Gastrocnemius medialis (tissue), 4 donors: Measurements from ENCODE around the gene FBXL17. TPM values are rescaled to one million over a fixed set of nuclear protein-coding genes. Genes with fewer than 3 reads are reported as not detected.

Experiments used
- ATAC-seq, 2 donors: fragments of 150-250 bp; one replicate each; pipeline ENCODE4 v1.9.1; 2016
- DNase-seq, 2 donors: peaks; one replicate each; pipeline ENCODE4 v3.0.0-alpha.2; 2019
- H3K27ac ChIP-seq, 4 donors: fragments of 200-600 bp; sonication (generic); 1 replicate in 1 of 4; 2 replicates in 3 of 4; pipeline ENCODE4 v1.5.1; 2016 to 2018; ENCODE audit warnings: mild to moderate bottlenecking in 2 of 4, moderate library complexity in 1 of 4
- H3K27me3 ChIP-seq, 3 donors: fragments of 200-600 bp; sonication (generic) in 2 of 3; 1 replicate in 1 of 3; 2 replicates in 2 of 3; pipeline versions ENCODE4 v1.5.1 to v1.6.0; 2016 to 2019; ENCODE audit warnings: mild to moderate bottlenecking in 1 of 3, moderate library complexity in 1 of 3
- H3K36me3 ChIP-seq, 2 donors: fragments of 200-600 bp; sonication (generic) in 1 of 2; one replicate each; pipeline ENCODE4 v1.5.1; 2017 to 2018
- H3K4me1 ChIP-seq, 2 donors: fragments of 200-600 bp; sonication (generic) in 1 of 2; one replicate each; pipeline ENCODE4 v1.5.1; 2016 to 2017; ENCODE audit warnings: mild to moderate bottlenecking in 2 of 2
- H3K4me3 ChIP-seq, 4 donors: fragments of 200-600 bp; sonication (generic) in 3 of 4; 1 replicate in 1 of 4; 2 replicates in 3 of 4; pipeline ENCODE4 v1.5.1; 2016 to 2019; ENCODE audit warnings: mild to moderate bottlenecking in 2 of 4
- H3K9me3 ChIP-seq, 3 donors: fragments of 200-600 bp; sonication (generic) in 2 of 3; 1 replicate in 1 of 3; 2 replicates in 2 of 3; pipeline ENCODE4 v1.5.1; 2016 to 2019
- POLR2A ChIP-seq, 2 donors: fragments of 450-650 bp; IDR thresholded peaks; one replicate each; pipeline ENCODE4 v1.6.1; 2017; ENCODE audit warnings: antibody characterized with exemption in 2 of 2, mild to moderate bottlenecking in 2 of 2, moderate library complexity in 2 of 2
- in situ Hi-C, 4 donors: fragments of 200-750 bp; cut with MboI; loops; one replicate each; pipeline versions ENCODE4 v1.15.0 to v1.8.0; 2017; ENCODE audit warnings: low sequenced_read_pairs in 4 of 4
- intact Hi-C: fragments of 100-400 bp; cut with DNase I; formaldehyde crosslinking; loops from one replicate; pipeline ENCODE4 v1.15.1; 2023; ENCODE audit warnings: low total_unique reads
- total RNA-seq, 4 donors: library from RNA; depleted of rRNA; stranded (reverse); fragments of >200 nt; gene quantifications; one replicate each; pipeline versions ENCODE4 v1.1.0 to v1.2.3, GENCODE V29; 2016
- TF ChIP-seq, protein P1 (sequence below), 5 experiments: fragments of 450-650 bp in 3 of 5; fragments of 200-600 bp in 2 of 5; sonication (generic) in 2 of 5; IDR thresholded peaks in 4 of 5; conservative IDR thresholded peaks in 1 of 5; 1 replicate in 4 of 5; 2 replicates in 1 of 5; pipeline ENCODE4 v1.5.1; 2016 to 2019; ENCODE audit warnings: antibody characterized with exemption in 5 of 5, mild to moderate bottlenecking in 3 of 5, moderate library complexity in 3 of 5

FBXL17 gene
- total RNA-seq, 4 donors from 2014 or later, result 23.3 to 33.4 (median 26.9) TPM

DNA sequence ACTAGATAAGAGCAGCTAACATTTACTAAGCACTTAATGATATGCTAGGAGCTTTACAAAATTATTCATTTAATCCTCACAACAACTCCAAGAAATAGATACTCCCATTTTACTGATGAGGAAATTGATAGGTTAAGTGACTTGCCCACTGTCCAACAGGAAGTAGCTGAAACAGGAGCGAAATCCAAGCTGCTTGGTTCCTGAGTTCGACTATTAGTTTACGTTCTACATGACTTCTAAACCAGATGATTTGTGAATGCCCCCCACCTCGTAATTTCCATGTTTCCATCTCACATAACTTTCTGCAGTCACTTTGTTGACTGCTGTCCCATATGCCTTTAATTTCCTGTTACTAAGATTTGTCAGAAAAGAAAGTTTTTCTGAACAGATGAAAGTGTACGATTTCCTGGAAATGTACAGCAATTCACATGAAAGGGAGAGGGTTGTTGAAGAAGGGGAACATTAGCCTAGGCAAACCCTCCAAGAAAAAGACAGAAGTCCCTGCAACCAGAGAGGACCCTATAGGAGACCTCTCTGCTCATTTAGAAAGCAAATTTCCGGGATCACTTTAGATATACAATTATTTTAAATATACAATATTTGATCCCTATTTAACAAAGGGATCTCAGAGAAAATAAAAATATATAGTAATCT, 432.1 kb downstream of the FBXL17 start:
- intact Hi-C loops (no loop called here), in situ Hi-C loops (no loop called here)
- H3K4me1 ChIP-seq, result peaks cover 20% of the 10 kb centered on the region in 2 donors
- no peak overlapping the region for H3K27ac ChIP-seq
- no peaks in the 10 kb centered on the region for H3K9me3 ChIP-seq
- H3K4me3 ChIP-seq, result no peak overlapping the region
- no peaks in the 10 kb centered on the region for H3K27me3 ChIP-seq
- ATAC-seq (no peak), DNase-seq (no peak)
- TF ChIP-seq, protein P1, sequence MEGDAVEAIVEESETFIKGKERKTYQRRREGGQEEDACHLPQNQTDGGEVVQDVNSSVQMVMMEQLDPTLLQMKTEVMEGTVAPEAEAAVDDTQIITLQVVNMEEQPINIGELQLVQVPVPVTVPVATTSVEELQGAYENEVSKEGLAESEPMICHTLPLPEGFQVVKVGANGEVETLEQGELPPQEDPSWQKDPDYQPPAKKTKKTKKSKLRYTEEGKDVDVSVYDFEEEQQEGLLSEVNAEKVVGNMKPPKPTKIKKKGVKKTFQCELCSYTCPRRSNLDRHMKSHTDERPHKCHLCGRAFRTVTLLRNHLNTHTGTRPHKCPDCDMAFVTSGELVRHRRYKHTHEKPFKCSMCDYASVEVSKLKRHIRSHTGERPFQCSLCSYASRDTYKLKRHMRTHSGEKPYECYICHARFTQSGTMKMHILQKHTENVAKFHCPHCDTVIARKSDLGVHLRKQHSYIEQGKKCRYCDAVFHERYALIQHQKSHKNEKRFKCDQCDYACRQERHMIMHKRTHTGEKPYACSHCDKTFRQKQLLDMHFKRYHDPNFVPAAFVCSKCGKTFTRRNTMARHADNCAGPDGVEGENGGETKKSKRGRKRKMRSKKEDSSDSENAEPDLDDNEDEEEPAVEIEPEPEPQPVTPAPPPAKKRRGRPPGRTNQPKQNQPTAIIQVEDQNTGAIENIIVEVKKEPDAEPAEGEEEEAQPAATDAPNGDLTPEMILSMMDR (IDR thresholded peaks at IDR 0.05 in 4 of 5, conservative IDR thresholded peaks at IDR 0.05 in 1 of 5), result no peak
- no peak for TF ChIP-seq POLR2A (IDR thresholded peaks at IDR 0.05)
- H3K36me3 ChIP-seq, result no peaks in the 10 kb centered on the region

DNA sequence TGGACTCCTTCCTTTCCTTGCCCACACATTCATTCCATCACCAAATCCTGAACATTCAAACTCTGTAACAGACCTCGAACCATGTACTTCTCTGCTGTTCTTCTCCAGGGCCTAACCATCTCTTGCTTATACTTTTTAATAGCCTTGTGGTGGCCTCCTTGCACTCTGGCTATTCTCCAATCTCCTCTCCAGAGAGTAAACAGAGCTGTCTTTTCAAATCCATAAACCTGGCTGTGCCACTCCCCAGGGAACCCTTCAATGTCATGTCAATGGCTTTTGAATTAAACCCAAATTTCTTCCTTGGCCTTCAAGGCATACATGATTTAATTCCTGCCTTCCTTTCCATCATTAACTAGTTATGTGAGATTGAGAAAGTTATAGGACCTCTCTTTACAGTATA, 433.5 kb downstream of the FBXL17 start:
- no peaks in the 10 kb centered on the region for H3K9me3 ChIP-seq
- DNase-seq, result no peak
- H3K36me3 ChIP-seq, result no peaks in the 10 kb centered on the region
- no peak for ATAC-seq
- intact Hi-C loops, result no loop called here
- H3K4me1 ChIP-seq, result peaks cover 20% of the 10 kb centered on the region in 2 donors
- in situ Hi-C loops, result no loop called here
- H3K4me3 ChIP-seq, result no peak overlapping the region
- no peaks in the 10 kb centered on the region for H3K27me3 ChIP-seq
- TF ChIP-seq, protein P1 (IDR thresholded peaks at IDR 0.05 in 4 of 5, conservative IDR thresholded peaks at IDR 0.05 in 1 of 5), result no peak
- TF ChIP-seq POLR2A (IDR thresholded peaks at IDR 0.05), result no peak
- H3K27ac ChIP-seq, result no peak overlapping the region

DNA sequence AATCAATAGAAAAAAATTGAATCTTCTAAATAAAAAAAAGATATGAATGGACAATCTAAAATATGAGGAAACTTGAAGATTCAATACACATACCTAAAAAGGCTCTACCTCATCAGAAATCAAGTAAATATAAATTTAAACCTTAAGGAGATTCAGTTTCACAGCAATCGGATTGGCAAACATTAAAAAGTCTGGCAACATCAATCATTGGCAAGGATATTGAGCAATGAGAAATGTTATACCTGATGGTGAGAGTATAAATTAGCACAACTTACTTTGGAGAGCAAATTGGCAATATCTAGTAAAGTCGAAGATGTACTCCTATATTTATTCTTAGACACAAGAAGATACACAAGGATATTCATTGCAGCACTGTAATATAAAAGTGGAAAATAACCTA, 436.8 kb downstream of the FBXL17 start:
- H3K9me3 ChIP-seq, result no peaks in the 10 kb centered on the region
- H3K27ac ChIP-seq, result no peak overlapping the region
- intact Hi-C loops (no loop called here), in situ Hi-C loops (no loop called here)
- no peak for ATAC-seq
- H3K36me3 ChIP-seq, result no peaks in the 10 kb centered on the region
- peaks cover 3 to 8% of the 10 kb centered on the region in 2 donors for H3K4me1 ChIP-seq
- no peak for DNase-seq
- no peak overlapping the region for H3K4me3 ChIP-seq
- no peaks in the 10 kb centered on the region for H3K27me3 ChIP-seq
- no peak for TF ChIP-seq POLR2A (IDR thresholded peaks at IDR 0.05)
- TF ChIP-seq, protein P1 (IDR thresholded peaks at IDR 0.05 in 4 of 5, conservative IDR thresholded peaks at IDR 0.05 in 1 of 5), result no peak

DNA sequence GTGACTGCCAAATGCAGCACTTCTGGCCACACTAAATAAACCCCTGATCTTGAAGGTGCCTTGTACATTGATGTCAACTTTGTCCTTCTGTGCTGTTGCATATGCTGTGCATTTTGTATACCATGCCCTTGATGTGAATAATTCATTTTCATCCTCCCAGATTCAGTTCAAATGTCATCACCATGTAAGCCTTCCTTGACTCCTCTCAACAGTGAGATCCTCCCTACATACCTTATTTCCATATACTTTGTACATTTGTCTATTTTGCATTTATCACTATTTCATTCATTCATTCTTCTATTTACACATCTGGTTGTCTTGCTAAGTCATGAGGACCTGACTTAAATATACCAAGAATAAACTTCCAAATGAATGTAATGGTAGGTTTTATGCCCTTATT, 438.0 kb downstream of the FBXL17 start:
- intact Hi-C loops, result no loop called here
- in situ Hi-C loops, result no loop called here
- Histone ChIP-seq H3K4me3 (no peak overlapping the region), H3K36me3 (no peaks in the 10 kb centered on the region), H3K27me3 (no peaks in the 10 kb centered on the region), H3K9me3 (no peaks in the 10 kb centered on the region), H3K27ac (no peak overlapping the region), H3K4me1 (peaks cover 3 to 8% of the 10 kb centered on the region in 2 donors)
- DNase-seq (no peak), ATAC-seq (no peak)
- TF ChIP-seq POLR2A (IDR thresholded peaks at IDR 0.05), result no peak
- TF ChIP-seq, protein P1 (IDR thresholded peaks at IDR 0.05 in 4 of 5, conservative IDR thresholded peaks at IDR 0.05 in 1 of 5), result no peak

DNA sequence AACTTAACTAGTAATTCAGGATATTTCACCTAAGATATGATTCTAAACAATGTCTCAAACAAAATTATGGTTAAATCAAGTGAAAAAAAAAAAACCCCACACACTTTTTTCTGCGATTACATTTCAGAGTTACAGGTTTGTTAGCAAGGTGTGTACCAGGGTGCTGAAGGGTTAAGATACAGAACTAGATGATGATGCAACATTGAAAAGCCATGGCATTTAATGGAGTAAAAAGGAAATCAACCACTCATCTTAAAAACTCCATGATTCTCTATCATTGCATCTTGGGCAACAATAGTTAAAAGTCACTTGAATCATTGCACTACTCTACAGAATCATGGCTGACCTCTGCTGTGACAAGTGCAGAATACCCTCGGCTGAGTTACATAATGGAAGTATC, 440.9 kb downstream of the FBXL17 start:
- TF ChIP-seq POLR2A (IDR thresholded peaks at IDR 0.05), result no peak
- TF ChIP-seq, protein P1 (IDR thresholded peaks at IDR 0.05 in 4 of 5, conservative IDR thresholded peaks at IDR 0.05 in 1 of 5), result no peak
- no peak for ATAC-seq
- peaks cover 3 to 8% of the 10 kb centered on the region in 2 donors for H3K4me1 ChIP-seq
- DNase-seq, result no peak
- H3K27ac ChIP-seq, result no peak overlapping the region
- in situ Hi-C loops (no loop called here), intact Hi-C loops (no loop called here)
- no peaks in the 10 kb centered on the region for H3K27me3 ChIP-seq
- no peak overlapping the region for H3K4me3 ChIP-seq
- no peaks in the 10 kb centered on the region for H3K36me3 ChIP-seq
- no peaks in the 10 kb centered on the region for H3K9me3 ChIP-seq
